ENCODE measurements around the gene NOSTRIN. TPM values are rescaled to one million over a fixed set of nuclear protein-coding genes. Genes with fewer than 3 reads are reported as not detected.

NOSTRIN gene
- total RNA-seq, 1 experiment from 2014 or later = not detected

- DNase-seq = no peak
- Histone ChIP-seq H3K23me2 (ENCODE audit: insufficient read length, low read depth, low read length, poor library complexity, severe bottlenecking) (no peaks in the 10 kb centered on the region), H4K8ac (replicated peaks; ENCODE audit: insufficient read length, low read depth, low read length) (no peak overlapping the region), H3K56ac (ENCODE audit: insufficient read length, low read depth, low read length) (no peak overlapping the region), H4K91ac (ENCODE audit: insufficient read length, low read depth, low read length) (no peak overlapping the region), H3K27ac (ENCODE audit: insufficient read length, low read depth, low read length) (no peak overlapping the region), H3K4me2 (ENCODE audit: insufficient read depth, insufficient read length, low read length) (no peak overlapping the region), H3K14ac (ENCODE audit: insufficient read depth, low read length) (no peak overlapping the region), H2BK5ac (ENCODE audit: insufficient read length, low read length) (no peak overlapping the region), H4K5ac (ENCODE audit: insufficient read length, low read depth, low read length) (no peak overlapping the region), H2BK20ac (ENCODE audit: low read depth, low read length, poor library complexity, severe bottlenecking) (no peak overlapping the region), H2BK12ac (ENCODE audit: insufficient read length, low read depth, low read length) (no peak overlapping the region), H3K27me3 (ENCODE audit: insufficient read depth, low read length) (no peaks in the 10 kb centered on the region), H2AK5ac (ENCODE audit: insufficient read length, low read length) (no peak overlapping the region), H3K4me1 (ENCODE audit: insufficient read depth, low read length) (no peaks in the 10 kb centered on the region), H3K79me1 (ENCODE audit: insufficient read depth, low read depth, low read length, poor library complexity, severe bottlenecking) (no peaks in the 10 kb centered on the region), H2AFZ (ENCODE audit: low read length) (no peak overlapping the region), H3K4ac (ENCODE audit: low read depth, low read length) (no peak overlapping the region), H3K23ac (ENCODE audit: insufficient read length, low read depth, low read length) (no peak overlapping the region), H4K20me1 (ENCODE audit: control insufficient read depth, insufficient read depth, insufficient read length) (no peaks in the 10 kb centered on the region), H3K18ac (ENCODE audit: insufficient read length, low read depth, low read length) (no peak overlapping the region), H3K79me2 (ENCODE audit: insufficient read depth, low read length) (no peaks in the 10 kb centered on the region), H3T11ph (ENCODE audit: low read length) (no peak overlapping the region), H2BK120ac (ENCODE audit: low read depth, low read length, poor library complexity, severe bottlenecking) (no peak overlapping the region), H3K9me3 (ENCODE audit: control insufficient read depth, low read depth, low read length) (no peaks in the 10 kb centered on the region), H2BK15ac (ENCODE audit: low read depth, low read length) (no peak overlapping the region), H3K9ac (ENCODE audit: extremely low read depth, insufficient read length, low read length) (no peak overlapping the region)
- H3K4me1 Mint-ChIP-seq = peaks cover 0 to 2% of the 10 kb centered on the region in 2 experiments; a peak in 1 of 4 replicates
- no CpG with 5 or more reads among the region's 10 CpGs for WGBS (ENCODE audit: extremely low coverage, insufficient read length, low lambda C conversion rate)
- no peaks in the 10 kb centered on the region; the same call in 1 of the 2 replicates for H3K27me3 Mint-ChIP-seq (ENCODE audit: low read depth)
- no peak overlapping the region for H3K27ac Mint-ChIP-seq
- no peak overlapping the region for H3K4me3 Mint-ChIP-seq
- no peak for TF ChIP-seq CTCF (conservative IDR thresholded peaks at IDR 0.05)
- H3K9me3 Mint-ChIP-seq = no peaks in the 10 kb centered on the region
- H3K36me3 Mint-ChIP-seq (ENCODE audit: insufficient read depth in 1 of 3, low read depth in 3 of 3) = no peaks in the 10 kb centered on the region
Measured at GRCh38 chr2:168819050-168819715, 16.7 kb downstream of the NOSTRIN start.

Measured in H9 (cell line).